Esophagus squamous epithelium (tissue), 4 donors: Measurements from ENCODE around the gene DLGAP1.

Experiments used
- POLR2A ChIP-seq, 4 donors: fragments of 450-650 bp; IDR thresholded peaks; one replicate each; pipeline ENCODE4 v1.6.1; 2017; ENCODE audit warnings: antibody characterized with exemption in 4 of 4, mild to moderate bottlenecking in 4 of 4, moderate library complexity in 3 of 4
- TF ChIP-seq, protein P1 (sequence below), 6 experiments: fragments of 450-650 bp in 4 of 6; fragments of 200-600 bp in 2 of 6; sonication (generic) in 2 of 6; IDR thresholded peaks; one replicate each; pipeline ENCODE4 v1.5.1; 2016 to 2019; ENCODE audit warnings: antibody characterized with exemption in 6 of 6, mild to moderate bottlenecking in 4 of 6, moderate library complexity in 4 of 6

DNA sequence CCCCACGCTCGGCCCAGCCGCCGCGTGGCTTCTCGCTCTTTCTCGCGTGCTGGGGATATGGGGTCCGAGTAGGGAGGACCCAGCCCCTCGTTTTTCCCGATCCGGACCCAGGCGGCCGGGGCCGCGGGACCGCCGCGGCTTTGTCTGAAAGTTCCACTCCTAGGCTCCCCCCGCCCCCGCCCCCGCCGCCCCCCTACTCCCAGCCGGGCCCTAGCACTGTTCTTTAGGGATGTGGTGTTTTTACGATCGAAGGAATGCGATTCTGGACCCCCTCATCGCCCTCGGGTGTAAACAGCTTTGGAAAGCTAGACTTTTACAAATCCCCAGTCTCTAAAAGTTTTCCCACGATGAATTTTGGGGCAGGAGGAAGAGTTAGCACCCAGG, 1004.3 kb downstream of the DLGAP1 start:
- TF ChIP-seq, protein P1, sequence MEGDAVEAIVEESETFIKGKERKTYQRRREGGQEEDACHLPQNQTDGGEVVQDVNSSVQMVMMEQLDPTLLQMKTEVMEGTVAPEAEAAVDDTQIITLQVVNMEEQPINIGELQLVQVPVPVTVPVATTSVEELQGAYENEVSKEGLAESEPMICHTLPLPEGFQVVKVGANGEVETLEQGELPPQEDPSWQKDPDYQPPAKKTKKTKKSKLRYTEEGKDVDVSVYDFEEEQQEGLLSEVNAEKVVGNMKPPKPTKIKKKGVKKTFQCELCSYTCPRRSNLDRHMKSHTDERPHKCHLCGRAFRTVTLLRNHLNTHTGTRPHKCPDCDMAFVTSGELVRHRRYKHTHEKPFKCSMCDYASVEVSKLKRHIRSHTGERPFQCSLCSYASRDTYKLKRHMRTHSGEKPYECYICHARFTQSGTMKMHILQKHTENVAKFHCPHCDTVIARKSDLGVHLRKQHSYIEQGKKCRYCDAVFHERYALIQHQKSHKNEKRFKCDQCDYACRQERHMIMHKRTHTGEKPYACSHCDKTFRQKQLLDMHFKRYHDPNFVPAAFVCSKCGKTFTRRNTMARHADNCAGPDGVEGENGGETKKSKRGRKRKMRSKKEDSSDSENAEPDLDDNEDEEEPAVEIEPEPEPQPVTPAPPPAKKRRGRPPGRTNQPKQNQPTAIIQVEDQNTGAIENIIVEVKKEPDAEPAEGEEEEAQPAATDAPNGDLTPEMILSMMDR (IDR thresholded peaks at IDR 0.05) = no peak
- TF ChIP-seq POLR2A (IDR thresholded peaks at IDR 0.05) = no peak
